DND-41 (cell line): ENCODE measurements around the gene DLGAP4.

Experiments used
- CTCF ChIP-seq: IDR thresholded peaks from 2 replicates; pipeline ENCODE4 v1.5.1; 2012; ENCODE audit warnings: borderline replicate concordance, low read length, moderate library complexity, mild to moderate bottlenecking; ENCODE audit not compliant: poor library complexity, severe bottlenecking; ENCODE audit errors: extremely low read depth
- EZH2 ChIP-seq: IDR thresholded peaks from 3 replicates; pipeline ENCODE4 v1.6.1; 2012; ENCODE audit warnings: borderline replicate concordance, low read depth, mild to moderate bottlenecking, moderate library complexity, low read length, inconsistent platforms; ENCODE audit not compliant: severe bottlenecking

- TF ChIP-seq CTCF (no peak), EZH2 (no peak)
Observed at GRCh38 chr20:36343641-36344040, 37.5 kb downstream of the DLGAP4 start.
